GM23248 (cell line): Measurements from ENCODE around the gene SLC22A14.

ENCODE experiments used
- EZH2 ChIP-seq: fragments of 200-600 bp; sonication (generic); IDR thresholded peaks from 2 replicates; pipeline ENCODE4 v1.6.1; 2018; ENCODE audit warnings: antibody characterized with exemption, mild to moderate bottlenecking; ENCODE audit not compliant: insufficient read depth, poor library complexity, severe bottlenecking
- EZH2phosphoT487 ChIP-seq: fragments of 200-600 bp; sonication (generic); IDR thresholded peaks from 2 replicates; pipeline ENCODE4 v1.6.1; 2018; ENCODE audit warnings: antibody characterized with exemption, moderate library complexity, mild to moderate bottlenecking, low read depth; ENCODE audit not compliant: insufficient read depth

DNA sequence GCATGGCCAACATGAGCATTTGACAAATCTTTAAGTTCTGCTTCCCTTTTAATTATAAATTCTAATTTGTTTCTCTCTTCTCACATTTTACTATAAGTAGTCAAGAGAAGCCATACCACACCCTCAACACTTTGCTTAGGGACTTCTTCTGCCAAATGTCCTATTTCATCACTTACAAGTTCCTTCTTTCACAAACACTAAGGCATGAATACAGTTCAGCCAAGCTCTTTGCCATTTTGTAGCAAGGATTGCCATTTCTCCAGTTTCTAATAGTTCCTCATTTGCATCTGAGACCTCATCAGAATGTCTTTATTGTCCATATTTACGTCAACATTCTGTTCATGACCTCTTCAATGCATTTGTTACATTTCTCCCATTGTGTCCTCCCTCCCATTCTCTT, 29.4 kb downstream of the SLC22A14 start:
- TF ChIP-seq EZH2 = no peak
- no peak for TF ChIP-seq EZH2phosphoT487
